ENCODE measurements around the gene FAM78A.
A peak's percentile ranks its signal among the peaks of the same experiment; 100 is the strongest.

The FAM78A gene, protein sequence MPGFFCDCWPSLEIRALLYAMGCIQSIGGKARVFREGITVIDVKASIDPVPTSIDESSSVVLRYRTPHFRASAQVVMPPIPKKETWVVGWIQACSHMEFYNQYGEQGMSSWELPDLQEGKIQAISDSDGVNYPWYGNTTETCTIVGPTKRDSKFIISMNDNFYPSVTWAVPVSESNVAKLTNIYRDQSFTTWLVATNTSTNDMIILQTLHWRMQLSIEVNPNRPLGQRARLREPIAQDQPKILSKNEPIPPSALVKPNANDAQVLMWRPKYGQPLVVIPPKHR

DNA sequence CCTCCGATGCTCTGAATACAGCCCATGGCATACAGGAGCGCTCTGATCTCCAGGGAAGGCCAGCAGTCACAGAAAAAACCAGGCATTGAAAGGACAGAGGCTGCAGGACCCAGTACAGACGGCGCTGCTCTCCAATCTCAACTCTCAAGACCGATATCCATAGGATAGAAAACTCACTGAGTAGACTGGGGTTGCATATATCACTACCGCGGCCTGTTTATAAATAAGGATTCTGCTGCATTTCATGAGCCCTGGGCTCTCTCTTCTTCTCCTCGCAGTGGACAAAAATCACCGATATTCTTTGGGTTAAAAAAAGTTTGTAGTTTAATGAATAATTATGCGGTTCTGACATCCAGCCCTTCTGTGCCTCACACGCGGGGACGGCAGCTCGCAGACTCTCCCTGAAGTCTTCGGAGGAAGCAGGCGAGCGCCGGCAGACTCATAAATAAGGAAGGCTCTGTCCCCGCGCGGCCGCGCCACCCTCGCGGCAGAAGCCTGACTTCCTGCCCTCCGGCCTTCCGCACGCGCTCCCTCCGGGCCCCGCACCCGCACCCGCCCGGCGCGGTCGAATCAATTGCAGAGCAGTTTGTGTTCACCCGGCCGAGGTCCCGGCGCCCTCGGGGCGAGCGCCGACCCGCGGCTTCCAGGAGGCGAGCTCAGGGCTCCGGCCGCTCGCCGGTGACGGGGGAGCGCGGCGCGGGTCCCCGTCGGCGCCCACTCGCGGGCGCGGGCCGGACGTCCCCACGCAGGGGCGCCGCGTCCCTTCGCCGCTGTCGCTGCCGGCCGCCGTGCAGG, at the start of gene FAM78A:
TSS of gene FAM78A (minus strand) at position 417 of the 795 bp plus-strand sequence. CDS start at position 86, 331 bp downstream.
- DNase-seq, result no peak

- DNase-seq, result no peak
Observed at GRCh38 chr9:131324736-131325679, 48.7 kb upstream of the FAM78A start.

GRCh38 chr9:131323629-131324028, 47.3 kb upstream of the FAM78A start:
- no peak for DNase-seq

- no peak for DNase-seq
Observed at GRCh38 chr9:131320031-131320685, 43.8 kb upstream of the FAM78A start.

GRCh38 chr9:131319486-131319885, 43.2 kb upstream of the FAM78A start:
- no peak for DNase-seq

DNA sequence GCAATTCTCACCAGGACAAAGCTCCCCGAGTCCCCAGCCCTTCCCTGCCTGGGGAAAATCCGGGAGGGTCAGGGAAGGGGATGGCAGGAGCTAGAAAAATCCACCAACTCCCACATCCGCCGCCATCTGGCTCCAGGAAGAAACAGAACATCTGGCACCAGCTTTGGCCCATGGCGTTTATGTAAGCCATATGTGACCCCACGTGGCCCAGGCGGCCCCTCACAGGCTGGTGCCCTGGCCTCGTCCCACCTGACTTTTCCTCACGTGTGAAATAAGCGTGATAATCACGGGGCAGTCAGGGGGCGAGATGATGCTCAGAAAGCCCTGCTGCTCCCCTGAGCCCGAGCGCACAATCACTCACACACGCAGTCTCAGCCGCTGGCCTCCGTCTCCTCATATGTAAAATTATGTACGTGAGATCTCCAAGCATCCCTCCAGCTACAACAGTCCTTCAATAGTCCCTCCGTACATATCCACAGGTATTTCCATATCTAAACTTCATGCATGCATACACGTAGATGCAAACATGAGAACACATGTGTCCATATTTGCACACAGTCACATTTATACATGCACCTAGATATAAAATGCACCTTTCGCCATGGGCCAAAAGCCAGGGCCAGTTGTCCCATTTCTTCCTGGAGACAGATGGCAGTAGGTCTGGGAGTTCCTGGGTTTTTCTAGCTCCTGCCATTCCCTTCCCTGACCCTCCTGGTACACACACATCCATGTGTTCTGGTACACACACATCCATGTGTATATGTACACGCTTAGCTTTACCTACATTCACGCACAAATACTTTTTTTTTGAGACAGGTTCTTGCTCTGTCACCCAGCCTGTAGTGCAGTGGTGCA, 42.1 kb upstream of the FAM78A start:
- peak; percentile 27 for DNase-seq

DNA sequence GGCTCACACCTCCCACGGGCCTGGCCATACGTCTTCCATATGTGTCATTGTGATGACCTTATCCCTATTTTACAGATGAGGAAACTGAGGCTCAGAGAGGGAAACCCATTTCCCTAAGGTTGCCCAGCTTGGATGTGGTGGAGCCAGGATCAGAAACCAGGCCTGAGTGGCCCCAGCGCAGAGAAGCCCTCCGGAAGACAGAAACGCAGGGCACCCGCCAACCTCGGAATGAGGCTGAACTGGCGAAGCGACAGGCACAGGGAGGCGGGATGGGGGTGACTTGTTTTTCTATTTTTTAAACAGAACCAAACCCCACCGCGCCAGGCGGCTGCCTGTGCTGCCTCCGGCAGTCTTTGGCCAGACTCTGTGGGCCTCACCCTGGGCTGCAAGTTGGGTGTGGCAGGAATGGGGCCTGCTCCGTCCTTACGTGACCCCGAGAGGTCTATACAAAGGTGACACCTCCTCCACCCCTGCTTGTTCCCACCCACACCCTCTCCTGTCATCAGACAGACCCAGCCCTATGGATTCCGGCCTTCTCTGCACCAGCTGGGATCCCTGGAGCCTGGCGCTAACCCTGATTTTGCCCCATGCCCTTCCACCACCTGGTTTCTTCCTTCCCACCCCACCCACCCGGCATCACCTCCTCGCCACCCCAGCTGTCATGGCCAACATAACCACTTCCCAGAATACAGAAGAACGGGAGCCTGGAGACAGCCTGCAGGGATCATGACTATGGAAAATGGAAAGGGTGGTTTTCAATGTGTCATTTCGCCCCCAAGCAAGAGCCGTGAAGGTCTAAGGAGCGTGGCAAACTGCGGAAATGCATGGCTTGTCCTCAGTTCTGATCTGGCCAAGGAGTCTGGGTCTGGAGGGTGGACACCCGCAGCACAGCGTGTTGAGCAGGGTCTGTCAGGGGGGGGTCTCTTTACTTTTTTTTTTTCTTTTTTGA, 36.8 kb upstream of the FAM78A start:
- no peak for DNase-seq

- no peak for DNase-seq
Observed at GRCh38 chr9:131312246-131312645, 35.9 kb upstream of the FAM78A start.

DNA sequence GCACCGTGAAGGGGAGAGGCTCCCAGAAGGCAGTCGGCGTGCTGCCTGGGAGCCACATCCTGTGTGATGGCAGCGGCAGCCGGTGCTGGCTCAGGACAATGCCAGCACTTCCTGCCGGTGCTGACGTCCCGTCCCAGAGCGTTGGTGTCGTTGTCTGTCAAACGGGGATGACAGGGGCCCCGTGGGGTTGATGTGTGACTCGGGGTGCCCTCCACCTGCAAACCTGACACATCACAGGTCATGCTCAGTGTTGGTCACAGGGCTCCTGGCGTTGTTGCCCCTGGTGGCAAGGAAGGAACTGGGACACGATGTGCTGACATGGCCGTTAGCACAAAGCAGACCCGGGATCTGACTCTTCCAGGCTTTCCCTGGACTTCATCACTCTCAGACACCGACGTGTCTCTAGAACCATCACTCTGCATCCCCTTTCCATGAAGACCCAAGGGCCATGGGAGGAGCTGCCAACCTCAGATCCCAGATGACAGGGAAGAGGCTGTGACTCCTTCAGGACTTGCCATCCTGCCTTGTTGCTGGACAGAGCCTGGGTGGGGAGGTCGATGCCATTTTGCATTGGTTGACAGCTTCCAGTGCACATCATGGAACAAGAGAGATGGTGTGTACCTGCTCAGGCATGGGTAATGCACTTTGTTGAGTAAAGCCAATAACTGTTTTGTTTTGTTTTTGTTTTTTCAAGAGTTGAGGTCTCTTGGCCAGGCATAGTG, 34.7 kb upstream of the FAM78A start:
- DNase-seq, result peak; percentile 49

GRCh38 chr9:131309530-131310276, 33.4 kb upstream of the FAM78A start:
- no peak for DNase-seq

GRCh38 chr9:131308906-131309529, 32.7 kb upstream of the FAM78A start:
- no peak for DNase-seq

DNA sequence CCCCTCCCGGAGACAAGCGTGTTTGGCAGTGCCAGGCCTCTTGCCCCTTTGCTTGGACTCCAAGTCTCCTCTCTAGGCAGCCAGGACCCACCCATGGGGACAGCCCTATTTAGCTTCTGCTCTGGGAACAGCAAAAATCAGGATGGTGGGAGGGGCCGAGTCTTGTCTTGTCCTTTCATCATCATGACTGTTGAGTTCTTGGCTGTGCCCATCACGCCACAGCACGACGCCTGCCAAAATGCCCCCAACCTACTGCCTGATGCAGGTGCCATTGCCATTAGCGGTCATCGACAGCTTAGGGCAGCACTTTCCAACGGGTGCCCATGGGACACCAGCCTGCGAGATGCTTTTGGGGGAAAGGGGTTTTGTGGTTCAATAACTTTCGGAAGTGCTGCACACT, 32.1 kb upstream of the FAM78A start:
- no peak for DNase-seq

GRCh38 chr9:131307974-131308373, 31.7 kb upstream of the FAM78A start:
- no peak for DNase-seq

DNA sequence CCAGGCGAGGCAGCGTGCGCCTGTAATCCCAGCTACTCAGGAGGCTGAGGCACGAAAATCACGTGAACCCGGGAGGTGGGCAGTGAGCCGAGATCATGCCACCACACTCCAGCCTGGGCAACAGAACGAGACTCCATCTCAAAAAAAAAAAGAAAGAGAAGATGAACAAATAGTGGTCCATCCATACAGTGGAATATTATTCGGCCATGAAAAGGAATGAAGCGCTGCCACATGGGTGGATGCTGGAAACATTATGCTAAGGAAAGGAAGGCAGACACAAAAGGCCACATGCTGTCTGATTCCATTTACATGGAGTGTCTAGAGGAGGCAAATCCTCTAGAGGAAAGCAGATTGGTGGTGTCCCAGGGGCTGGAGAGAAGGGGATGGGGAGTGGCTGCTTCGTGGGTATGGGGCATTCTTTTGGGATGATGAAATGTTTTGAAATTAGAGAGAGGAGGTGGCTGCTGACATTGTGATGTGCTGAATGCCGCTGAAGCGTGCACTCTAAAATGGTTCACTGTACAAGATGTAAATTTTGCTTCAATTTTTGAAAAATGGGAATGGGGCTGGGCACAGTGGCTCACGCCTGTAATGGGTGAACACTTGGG, 30.2 kb upstream of the FAM78A start:
- no peak for DNase-seq

DNA sequence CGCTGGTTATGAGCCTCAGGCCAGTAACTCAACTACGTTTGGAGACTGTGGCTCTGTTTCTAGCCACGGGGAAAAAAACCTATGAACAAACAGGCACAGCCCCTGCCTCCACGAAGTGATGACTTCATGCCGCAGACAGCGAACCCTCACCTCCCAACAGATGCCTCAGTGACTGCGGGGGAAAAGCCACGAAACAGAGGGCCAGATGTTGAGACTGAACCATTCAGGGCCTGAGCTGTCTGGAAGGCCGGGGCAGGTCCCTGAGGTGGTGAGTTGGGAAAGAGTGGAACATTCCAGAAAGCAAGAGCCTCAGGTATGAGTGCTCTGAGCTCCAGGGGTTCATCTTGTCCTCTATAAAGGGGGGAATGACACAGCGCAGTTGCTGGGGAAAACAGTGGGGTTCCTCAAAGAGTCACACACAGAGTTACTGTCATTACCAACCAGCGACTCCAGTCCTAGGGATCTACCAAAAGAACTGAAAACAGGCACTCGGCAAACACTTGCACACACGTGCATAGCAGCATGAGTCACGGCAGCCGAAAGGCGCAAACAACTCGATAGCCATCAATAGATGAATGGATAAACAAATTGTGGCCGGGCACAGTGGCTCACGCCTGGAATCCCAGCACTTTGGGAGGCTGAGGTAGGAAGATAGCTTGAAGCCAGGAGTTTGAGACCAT, 28.5 kb upstream of the FAM78A start:
- peak; percentile 19 for DNase-seq

- no peak for DNase-seq
Observed at GRCh38 chr9:131303381-131304321, 27.3 kb upstream of the FAM78A start.
